G401.6 (cell line): Measurements from ENCODE around the gene DEUP1.
"Not testable (repeated sequence)": the region's sequence is repeated elsewhere in the genome, so short reads cannot be mapped to it uniquely, and the experiment has no call there.

Experiments
- FAIRE-seq: peaks from 2 replicates; lab custom pipeline; 2012; peaks lifted over from hg19 to GRCh38; lab: Jason Lieb, UNC

Gene DEUP1

DNA sequence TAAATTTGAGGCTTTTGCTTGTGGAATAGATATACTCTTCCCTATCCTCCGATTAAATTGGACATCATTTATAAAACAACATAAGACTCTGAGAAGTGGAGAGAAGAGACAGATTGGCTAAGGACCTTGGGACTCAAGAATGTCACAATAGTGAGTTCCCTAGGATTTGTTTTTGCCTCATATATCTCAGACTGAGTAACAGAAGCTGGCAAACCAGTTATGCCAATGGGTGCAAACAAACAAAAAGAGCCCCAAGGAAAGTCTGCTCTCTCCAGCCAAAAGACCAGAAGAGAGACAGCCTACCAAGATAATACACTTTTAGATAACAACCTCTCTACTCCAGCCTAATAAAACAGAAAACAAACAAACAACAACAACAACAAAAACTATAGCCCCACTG lies 28.9 kb downstream of the DEUP1 start:
- FAIRE-seq = no peak

DNA sequence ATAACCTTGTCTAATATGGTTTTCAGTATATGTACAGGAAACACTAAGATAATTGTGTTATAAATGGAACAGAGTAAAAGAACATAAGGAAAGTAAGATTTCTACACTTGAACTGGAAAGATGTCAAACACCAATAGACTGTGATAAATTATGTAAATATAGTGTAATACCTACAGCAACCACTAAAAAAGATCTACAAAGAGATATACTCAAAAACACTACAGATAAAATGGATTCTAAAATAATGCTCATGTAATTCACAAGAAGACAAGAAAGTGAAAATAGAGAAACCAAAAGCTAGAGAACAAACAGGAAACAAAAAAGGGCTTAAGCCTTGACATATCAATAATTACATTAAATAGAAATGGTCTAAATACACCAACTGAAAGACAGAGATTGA lies 30.9 kb downstream of the DEUP1 start:
- FAIRE-seq = no peak

DNA sequence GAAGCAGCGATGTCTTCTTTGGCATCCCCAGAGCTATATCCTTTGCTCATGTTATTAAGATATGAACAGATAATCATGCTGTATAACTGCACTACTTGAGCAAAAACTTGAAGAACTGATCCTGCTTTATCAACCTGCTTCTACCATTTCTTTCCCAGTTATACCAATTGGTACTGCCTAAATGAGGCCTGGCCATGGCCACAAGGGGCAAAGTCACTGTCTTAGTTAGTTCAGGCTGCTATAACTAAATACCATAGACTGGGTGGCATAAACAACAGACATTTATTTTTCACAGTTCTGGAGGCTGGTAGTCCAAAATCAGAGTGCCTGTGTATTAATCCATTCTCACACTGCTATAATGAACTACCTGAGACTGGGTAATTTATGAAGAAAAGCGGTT lies 37.5 kb downstream of the DEUP1 start:
- FAIRE-seq = no peak

DNA sequence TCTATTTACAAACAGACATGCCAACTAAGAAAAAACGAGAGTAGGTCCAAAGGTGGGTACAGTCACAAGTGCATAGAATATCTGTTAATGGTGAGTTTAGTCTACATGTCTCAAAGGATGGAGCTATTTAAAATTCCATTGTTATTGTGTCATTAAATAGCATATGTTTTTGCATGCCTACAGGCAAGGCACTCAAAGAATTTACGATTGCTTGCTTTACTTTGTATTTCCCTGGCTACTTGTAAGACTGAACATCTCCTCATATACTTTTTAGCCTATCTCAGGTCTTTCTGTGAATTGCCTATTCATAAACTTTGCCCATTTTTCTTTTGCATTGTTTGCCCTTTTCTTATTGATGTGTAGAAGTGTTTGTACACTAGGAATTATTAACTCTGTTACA lies 39.7 kb downstream of the DEUP1 start:
- no peak for FAIRE-seq

DNA sequence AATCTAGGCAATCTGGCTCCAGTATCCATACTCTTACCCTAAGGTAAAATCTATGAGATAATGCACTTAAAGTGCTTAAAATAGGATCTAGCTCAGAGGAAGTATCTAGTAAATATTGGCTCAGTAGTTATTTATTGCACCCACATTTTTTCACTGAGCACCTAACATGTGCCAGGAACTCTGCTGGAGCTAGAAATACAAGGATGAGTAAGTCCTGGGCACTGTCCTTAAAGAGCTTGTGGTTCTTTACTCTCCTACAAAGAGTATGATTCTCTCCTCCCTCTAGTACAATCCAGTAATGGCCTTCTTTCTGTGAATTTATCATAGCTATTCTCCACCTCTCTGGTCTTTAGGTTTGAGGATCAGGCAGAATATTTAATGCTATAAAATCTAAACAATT lies 59.2 kb downstream of the DEUP1 start:
- FAIRE-seq = no peak

DNA sequence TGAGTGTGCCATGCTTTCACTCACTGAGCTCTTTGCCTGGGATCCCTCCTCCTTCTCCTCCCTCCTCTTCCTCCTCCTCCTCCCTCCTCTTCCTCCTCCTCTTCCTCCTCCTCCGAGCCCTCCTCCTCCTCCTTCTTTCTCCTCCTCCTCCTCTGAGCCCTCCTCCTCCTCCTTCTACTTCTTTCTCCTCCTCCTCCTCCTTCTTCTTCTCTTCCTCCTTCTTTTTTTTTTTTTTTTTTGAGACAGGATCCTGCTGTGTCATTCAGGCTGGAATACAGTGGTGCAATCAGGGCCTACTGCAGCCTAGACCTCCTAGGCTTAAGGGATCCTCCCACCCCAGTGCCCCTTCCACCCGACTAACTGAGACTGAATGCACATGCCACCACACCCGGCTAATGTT lies 62.3 kb downstream of the DEUP1 start:
- FAIRE-seq = no peak

DNA sequence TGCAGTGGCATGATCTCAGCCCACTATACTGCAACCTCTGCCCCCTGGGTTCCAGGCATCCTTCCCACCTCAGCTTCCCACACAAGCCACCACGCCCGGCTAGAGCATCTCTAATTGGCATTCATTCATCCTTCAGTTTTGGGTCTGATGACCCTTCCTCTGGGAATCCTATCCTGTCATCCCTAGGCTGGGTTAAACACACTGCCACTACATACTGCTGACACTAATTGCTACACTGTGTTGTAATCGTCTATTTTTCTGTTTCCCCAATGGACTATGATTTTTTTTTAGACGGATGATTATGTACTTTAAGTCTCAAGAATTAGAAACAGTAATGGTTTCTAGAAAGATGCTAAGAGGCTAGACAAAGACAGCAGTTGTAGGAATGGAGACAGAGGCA lies 62.8 kb downstream of the DEUP1 start:
- no peak for FAIRE-seq

DNA sequence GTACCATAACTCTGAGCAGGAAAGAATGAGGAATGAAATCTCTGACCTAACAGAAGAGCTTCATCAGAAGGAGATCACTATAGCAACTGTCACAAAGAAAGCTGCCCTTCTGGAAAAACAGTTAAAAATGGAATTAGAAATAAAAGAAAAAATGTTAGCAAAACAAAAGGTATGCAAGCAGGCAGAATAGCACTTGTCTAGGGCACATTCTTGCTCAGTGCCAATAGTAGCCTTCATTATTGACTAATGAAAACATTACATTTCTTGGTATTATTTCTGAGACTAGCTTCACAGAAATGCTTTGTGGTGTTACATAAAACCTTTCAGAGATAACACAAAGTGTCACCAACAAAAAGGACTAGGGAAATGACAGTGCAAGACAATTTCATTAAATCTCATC lies 63.9 kb downstream of the DEUP1 start:
- no peak for FAIRE-seq

DNA sequence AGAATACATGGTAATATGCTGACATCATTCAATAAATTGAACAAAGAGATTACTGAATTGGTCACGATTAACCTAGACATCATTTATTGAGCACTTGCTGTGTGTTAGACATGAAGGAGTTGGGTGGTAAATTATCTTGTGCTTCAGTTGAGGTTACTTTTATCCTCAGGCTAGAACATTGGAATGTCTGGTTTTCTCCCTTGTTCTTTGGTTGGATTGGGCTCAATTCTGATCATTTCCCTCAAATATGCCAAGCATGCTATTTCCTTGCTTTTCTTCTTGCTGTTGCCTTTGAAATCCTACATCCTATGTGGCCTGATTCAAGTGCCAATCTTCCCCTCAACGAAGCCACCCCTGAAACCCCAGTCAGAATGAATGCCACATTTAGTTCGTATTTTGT lies 65.8 kb downstream of the DEUP1 start:
- no peak for FAIRE-seq

DNA sequence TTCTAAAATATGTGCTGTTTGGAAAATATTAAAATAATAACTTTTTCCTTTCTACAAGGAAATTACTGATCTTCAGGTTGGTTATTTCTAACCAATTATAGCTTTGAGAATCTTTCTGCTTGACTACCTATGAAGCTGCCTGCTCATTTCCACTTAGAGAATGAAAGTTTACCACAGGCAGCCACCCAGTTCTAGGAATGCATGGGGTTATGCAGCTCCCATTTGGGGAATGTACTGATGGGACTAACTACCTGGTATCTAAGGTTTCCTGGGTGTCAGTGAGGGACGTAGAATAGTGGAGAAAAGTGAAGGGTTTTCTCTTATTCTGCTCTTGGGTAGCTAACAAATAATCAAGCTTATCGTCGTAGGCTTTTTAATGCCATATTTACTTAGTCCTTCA lies 73.4 kb downstream of the DEUP1 start:
- no peak for FAIRE-seq

DNA sequence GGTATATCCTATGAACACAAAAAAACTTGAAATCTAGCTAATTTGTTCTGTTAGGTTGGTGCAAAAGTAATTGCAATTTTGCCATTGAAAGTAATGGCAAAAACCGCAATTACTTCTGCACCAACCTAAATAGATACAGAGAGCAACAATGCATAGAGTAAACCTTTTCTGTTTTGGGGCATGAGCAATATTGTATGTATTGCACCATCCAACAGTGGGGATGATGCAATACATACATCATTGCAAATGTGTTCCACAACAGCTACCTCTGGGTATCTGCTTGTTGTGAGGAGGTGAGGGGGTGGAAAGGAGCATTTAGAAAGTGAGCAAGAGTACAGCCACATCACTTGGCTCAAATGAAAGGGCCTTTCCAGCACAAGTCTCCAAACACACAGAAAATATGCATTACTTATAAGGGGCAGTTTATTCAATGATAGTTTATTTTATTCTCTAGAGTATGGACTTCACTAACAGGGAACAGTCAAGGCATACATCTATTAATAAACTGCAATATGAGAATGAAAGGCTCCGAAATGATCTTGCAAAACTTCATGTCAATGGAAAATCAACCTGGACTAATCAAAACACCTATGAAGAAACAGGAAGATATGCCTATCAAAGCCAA lies 77.3 kb downstream of the DEUP1 start:
- no peak for FAIRE-seq

DNA sequence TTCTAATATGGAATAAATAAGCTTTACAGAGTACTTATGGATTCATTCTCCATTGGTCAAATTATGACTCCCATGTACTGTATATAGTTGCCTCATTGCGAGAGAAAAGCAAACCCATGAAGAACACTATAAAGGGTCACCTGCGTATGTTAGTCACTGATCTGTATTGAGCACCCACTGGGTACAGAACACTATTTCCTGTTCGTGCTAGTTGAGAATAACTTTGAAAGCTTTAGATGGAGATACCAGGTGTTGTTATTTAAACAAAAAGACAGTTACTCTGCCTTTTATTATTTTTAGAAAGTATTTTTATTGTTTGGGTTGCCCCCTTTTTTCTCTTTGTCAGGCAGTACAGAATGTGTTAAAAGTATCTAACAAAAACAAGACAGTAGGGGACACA lies 79.9 kb downstream of the DEUP1 start:
- FAIRE-seq = no peak

DNA sequence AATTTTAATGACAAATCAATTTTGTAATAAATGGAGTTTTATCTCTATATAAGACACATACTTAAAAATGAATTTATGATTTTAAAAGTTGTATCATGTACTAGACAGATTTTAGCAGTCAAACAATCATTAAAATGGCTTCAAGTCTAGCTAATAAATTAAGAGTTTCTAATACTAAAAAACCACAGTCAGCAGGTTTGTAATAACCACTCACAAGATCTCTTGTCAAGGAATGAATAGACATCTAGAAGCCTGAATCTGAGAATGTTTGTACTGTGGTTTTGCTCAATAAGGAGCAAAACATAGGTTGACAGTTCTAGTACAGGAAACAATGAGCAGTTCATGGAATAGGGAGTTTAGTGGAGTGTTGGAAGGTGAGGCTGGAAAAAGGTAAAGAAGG lies 81.2 kb downstream of the DEUP1 start:
- no peak for FAIRE-seq

DNA sequence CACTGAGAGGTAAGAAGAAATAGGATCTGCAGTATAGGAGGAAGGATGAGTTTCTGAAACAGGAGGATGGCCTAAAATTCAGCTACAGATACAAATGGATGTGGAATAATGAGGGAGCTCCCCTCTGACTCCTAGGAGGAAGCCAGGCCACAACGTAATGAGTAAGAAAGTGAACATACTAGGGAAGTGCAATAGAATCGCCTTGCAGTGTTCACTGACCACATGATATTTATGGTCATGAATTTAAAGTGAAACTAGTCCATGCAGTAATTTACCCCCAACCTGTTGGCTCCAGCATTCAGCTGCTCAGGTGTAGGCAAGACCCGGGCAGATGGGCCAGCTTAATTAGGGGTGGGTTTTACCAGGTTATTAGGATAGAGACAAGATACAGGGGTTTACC lies 101.7 kb downstream of the DEUP1 start:
- FAIRE-seq = no peak

DNA sequence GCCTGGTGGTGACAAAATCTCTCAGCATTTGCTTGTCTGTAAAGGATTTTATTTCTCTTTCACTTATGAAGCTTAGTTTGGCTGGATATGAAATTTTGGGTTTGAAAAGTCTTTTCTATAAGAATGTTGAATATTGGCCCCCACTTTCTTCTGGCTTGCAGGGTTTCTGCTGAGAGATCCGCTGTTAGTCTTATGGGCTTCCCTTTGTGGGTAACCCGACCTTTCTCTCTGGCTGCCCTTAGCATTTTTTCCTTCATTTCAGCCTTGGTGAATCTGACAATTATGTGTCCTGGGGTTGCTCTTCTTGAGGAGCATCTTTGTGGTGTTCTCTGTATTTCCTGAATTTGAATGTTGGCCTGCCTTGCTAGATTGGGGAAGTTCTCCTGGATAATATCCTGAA lies 112.7 kb downstream of the DEUP1 start:
- not testable (repeated sequence) for FAIRE-seq

DNA sequence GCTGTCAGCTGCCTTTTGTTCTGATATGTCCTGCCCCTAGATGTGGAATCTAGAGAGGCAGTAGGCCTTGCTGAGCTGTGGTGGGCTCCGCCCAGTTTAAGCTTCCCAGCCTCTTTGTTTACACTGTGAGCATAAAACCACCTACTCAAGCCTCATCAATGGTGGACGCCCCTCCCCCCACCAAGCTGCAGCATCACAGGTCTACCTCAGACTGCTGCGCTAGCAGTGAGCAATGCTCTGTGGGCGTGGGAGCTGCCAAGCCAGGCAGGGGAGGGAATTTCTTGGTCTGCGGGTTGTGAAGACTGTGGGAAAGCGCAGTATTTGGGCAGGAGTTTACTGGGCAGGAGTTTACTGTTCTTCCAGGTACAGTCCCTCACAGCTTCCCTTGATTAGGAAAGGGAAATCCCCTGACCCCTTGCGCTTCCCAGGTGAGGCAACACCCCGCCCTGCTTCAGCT lies 114.1 kb downstream of the DEUP1 start:
- no peak for FAIRE-seq

DNA sequence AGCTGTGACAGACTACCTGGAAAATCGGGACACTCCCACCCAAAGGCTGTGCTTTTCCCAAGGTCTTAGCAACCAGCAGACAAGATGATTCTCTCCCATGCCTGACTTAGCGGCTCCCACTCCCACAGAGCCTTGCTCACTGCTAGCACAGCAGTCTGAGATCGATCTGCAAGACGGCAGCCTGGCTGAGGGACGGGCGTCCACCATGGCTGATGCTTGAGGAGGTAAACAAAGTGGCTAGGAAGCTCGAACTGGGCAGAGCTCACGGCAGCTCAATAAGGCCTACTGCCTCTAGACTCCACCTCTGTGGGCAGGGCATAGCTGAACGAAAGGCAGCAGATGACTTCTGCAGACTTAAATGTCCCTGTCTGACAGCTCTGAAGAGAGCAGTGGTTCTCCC lies 127.7 kb downstream of the DEUP1 start:
- FAIRE-seq = no peak

DNA sequence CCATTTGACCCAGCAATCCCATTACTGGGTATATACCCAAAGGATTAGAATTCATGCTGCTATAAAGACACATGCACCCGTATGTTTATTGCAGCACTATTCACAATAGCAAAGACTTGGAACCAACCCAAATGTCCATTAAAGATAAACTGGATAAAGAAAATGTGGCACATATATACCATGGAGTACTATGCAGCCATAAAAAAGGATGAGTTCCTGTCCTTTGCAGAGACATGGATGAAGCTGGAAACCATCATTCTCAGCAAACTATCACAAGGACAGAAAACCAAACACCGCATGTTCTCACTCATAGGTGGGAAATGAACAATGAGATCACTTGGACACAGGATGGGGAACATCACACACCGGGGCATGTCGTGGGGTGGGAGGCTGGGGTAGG lies 133.1 kb downstream of the DEUP1 start:
- FAIRE-seq = not testable (repeated sequence)

DNA sequence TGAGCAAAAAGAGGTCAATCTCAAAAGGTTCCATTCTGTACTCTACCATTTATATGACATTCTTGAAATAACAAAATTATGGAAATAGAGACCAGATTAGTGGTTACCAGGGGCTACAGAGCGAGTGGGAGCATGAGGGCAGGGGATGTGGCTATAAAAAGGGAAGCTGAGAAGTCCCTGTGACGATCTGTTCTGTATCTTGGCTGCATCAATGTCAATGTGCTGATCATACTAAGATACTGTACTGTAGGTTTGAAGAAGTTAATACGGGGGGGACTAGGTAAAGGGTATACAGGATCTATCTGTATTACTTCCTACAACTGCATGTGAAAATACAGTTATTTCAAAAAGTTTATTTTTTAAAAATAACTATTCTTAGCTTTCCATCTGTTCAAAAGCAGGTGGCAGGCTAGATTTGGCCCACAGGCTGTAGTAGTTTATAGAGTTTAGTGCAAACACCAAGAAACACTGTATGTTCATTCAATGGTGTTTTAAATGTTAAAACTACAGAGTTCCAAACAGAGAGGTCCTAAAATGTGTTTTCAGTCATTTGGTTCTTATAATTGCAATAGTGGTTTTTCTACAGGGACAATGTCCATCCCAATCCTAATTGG lies 134.5 kb downstream of the DEUP1 start:
- FAIRE-seq = no peak

DNA sequence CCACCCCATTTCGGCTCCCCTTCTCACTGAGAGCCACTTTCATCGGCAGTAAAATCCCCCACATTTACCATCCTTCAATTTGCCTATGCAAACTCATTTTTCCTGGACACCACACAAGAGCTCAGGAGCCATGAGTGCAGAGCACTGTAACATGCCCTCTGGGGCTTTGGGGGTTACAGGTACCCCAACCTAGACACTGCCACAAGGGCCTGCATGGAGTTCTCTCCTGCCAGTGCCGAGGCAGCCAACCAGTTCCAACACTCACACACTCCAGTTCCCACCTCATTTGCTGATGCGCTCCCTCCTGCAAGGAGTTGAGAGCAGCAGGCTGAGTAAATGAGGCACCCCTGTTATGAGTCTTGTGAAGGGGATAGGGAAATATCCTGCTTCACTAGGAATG lies 136.5 kb downstream of the DEUP1 start:
- FAIRE-seq = no peak

DNA sequence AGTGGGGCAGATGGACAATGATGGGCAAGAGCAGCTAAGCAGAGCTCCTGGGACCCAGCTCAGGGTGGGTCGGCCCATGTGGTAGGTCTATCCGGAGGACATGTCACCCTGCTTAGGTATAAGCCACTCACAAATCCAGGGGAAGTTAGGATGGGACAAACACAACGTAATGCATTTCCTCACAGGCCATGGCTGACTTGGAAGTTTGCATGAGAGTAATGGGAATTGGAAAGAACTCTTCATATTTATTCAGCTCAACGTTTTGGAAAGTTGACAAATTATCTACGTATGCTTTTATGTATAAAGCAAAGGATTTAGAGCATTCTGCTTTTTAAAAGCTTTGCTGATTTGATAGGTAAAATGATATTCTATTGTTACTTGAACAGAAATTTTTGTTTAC lies 137.7 kb downstream of the DEUP1 start:
- no peak for FAIRE-seq

DNA sequence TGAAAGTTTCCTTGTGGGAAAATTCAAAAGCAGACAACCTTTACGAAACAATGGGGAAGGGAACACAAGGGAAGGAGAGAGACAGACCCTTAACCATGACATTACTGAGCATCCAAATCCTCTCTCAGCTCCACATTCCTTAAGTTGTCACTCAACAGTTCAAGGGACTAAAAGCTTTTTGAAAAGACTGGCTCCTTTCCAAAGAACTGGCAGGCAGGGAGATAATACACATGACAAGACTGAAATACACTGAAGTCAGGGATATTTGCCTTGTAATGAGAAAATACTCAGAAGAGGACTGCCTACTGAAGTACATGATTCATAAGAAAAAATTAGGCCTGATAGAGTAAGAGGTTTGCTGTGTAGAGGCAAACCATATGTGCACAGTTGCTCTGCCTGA lies 143.6 kb downstream of the DEUP1 start:
- no peak for FAIRE-seq

DNA sequence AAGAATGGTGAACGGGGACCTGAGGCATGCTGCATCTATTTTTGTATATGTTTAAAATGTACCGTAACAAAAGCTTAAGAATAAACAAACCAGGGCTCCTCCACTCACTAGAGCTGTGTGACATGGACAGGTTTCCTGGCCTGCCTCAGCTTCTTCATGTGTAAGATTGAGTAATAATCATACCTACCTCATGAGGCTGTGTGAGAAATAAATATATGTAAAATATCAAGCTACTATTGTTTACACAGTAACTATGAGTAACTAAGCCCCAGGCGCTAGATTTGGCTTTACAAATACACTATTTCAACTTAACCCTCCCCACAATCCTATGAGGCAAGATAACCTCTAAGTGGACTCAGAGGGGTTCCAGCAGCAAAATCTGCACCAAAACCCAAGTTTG lies 146.3 kb downstream of the DEUP1 start:
- no peak for FAIRE-seq

DNA sequence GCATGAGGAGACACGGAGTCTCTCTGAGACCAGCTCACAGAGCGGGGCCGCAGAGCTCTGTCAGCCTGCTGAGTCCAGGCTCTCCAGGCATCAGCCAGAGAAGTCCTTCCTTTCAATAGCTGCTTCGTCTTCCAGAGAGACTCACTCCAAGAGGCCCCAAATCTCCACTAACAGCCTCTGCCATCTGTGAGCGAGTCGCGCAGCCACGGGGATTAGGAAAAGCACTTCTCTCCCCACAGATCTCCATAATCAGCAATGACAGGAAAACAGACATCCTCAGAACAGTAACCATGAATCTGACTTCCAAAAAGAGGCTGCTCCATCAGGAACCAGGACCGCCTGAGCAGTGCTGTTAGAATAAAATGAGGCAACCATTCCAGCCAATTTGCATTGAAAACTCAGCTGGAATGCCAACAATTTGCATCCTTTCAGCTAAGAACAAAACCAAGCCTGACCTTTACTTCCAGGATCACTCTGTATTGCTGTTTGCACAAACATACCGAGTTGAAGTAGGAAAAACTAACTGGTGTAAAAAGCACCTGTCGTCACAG lies 147.2 kb downstream of the DEUP1 start:
- no peak for FAIRE-seq
